ENCODE measurements around the gene PDZD2.
A peak's percentile ranks its signal among the peaks of the same experiment; 100 is the strongest.
"Not testable (repeated sequence)": the region's sequence is repeated elsewhere in the genome, so short reads cannot be mapped to it uniquely, and the experiment has no call there.

Gene PDZD2

GRCh38 chr5:32001284-32001683 lies 362.4 kb downstream of the PDZD2 start:
- no peak for DNase-seq

- DNase-seq, result no peak
Measured at GRCh38 chr5:32001707-32002106, 362.8 kb downstream of the PDZD2 start.

GRCh38 chr5:32002755-32003154 lies 363.8 kb downstream of the PDZD2 start:
- DNase-seq, result no peak

- no peak for DNase-seq
Measured at GRCh38 chr5:32003981-32004380, 365.1 kb downstream of the PDZD2 start.

- no peak for DNase-seq
Measured at GRCh38 chr5:32004404-32004803, 365.5 kb downstream of the PDZD2 start.

GRCh38 chr5:32008746-32009145 lies 369.8 kb downstream of the PDZD2 start:
- no peak for DNase-seq

- DNase-seq, result no peak
Measured at GRCh38 chr5:32013658-32014057, 374.7 kb downstream of the PDZD2 start.

- no peak for DNase-seq
Measured at GRCh38 chr5:32014096-32014745, 375.3 kb downstream of the PDZD2 start.

GRCh38 chr5:32015262-32015661 lies 376.3 kb downstream of the PDZD2 start:
- not testable (repeated sequence) for DNase-seq

- peak in 19 of 51 donors; percentile 10 to 65 (median 23) for DNase-seq
Measured at GRCh38 chr5:32017692-32018367, 378.9 kb downstream of the PDZD2 start.

- peak in 4 of 51 donors; percentile 12 to 41 (median 34) for DNase-seq
Measured at GRCh38 chr5:32018476-32019436, 379.8 kb downstream of the PDZD2 start.

GRCh38 chr5:32020271-32020670 lies 381.3 kb downstream of the PDZD2 start:
- DNase-seq, result no peak

GRCh38 chr5:32020946-32021345 lies 382.0 kb downstream of the PDZD2 start:
- no peak for DNase-seq

- DNase-seq, result peak in 13 of 51 donors; percentile 7 to 54 (median 20)
Measured at GRCh38 chr5:32021771-32022170, 382.8 kb downstream of the PDZD2 start.

- DNase-seq, result no peak
Measured at GRCh38 chr5:32022638-32023037, 383.7 kb downstream of the PDZD2 start.

- no peak for DNase-seq
Measured at GRCh38 chr5:32023816-32024215, 384.9 kb downstream of the PDZD2 start.

- no peak for DNase-seq
Measured at GRCh38 chr5:32024751-32025150, 385.8 kb downstream of the PDZD2 start.

- DNase-seq, result peak in 33 of 51 donors; percentile 3 to 74 (median 44)
Measured at GRCh38 chr5:32027093-32027716, 388.3 kb downstream of the PDZD2 start.

- peak in 24 of 51 donors; percentile 20 to 82 (median 53) for DNase-seq
Measured at GRCh38 chr5:32027717-32028458, 389.0 kb downstream of the PDZD2 start.

GRCh38 chr5:32029261-32029660 lies 390.3 kb downstream of the PDZD2 start:
- DNase-seq, result no peak

- no peak for DNase-seq
Measured at GRCh38 chr5:32029781-32030180, 390.9 kb downstream of the PDZD2 start.

Data from hypothalamus (tissue), 51 donors.